Left cardiac atrium (tissue), 4 donors: Measurements from ENCODE around the gene C11orf98. TPM values are rescaled to one million over a fixed set of nuclear protein-coding genes. Genes with fewer than 3 reads are reported as not detected.
"Not testable (repeated sequence)": the region's sequence is repeated elsewhere in the genome, so short reads cannot be mapped to it uniquely, and the experiment has no call there.

ENCODE experiments used
- ATAC-seq, 2 donors: fragments of 200-7000 bp; cut with Tn5 transposase; one replicate each; pipeline ENCODE4 v1.9.1; 2020; ENCODE audit warnings: mild to moderate bottlenecking in 2 of 2, moderate library complexity in 2 of 2
- DNase-seq: peaks from one replicate; pipeline ENCODE4 v3.0.0-alpha.2; 2020
- intact Hi-C, 2 donors: fragments of 100-400 bp; cut with DNase I; formaldehyde crosslinking; loops; one replicate each; pipeline versions ENCODE4 v1.14.1 to v1.15.1; 2022 to 2023
- long read RNA-seq: library from polyadenylated mRNA; unstranded; transcript quantifications from one replicate; pipeline ENCODE4 v2.0.0, GENCODE V29; 2021
- total RNA-seq, 2 donors: library from RNA; stranded (reverse); fragmentation: NEBNext Ultra II Directional; extraction: Animal tissue kit (Norgen Biotek cat#: 25700); gene quantifications; one replicate each; pipeline ENCODE4 v1.2.1, GENCODE V29; 2021
- donor health status: DM: no; HTN: yes; CAD: no.
- donor health status: DM: no; HTN: yes; CAD: no; lungs with severe emphysema.
- donor health status: DM: yes; HTN: yes; CAD: no.
- donor health status: Dilated cardiomyopathy.

C11orf98 gene
- total RNA-seq: 10 to 100 TPM; 33.9 to 41.1 TPM
- long read RNA-seq, partial matches to known transcripts: 0 of 2 reads
- long read RNA-seq, other reads (novel, unspliced or antisense): 0 of 2 reads

GRCh38 chr11:62665075-62665598, at the start of gene C11orf98, which contains the start of gene CSKMT:
TSS of gene C11orf98 (minus strand) at chr11:62665210. CDS start at chr11:62665169, 41 bp downstream.
TSS of gene CSKMT (plus strand) at chr11:62665312. CDS start at chr11:62665880, 568 bp downstream.
- intact Hi-C loops: no loop called here
- DNase-seq: peak; percentile 95
- peak; percentile 97 to 98 for ATAC-seq

DNA sequence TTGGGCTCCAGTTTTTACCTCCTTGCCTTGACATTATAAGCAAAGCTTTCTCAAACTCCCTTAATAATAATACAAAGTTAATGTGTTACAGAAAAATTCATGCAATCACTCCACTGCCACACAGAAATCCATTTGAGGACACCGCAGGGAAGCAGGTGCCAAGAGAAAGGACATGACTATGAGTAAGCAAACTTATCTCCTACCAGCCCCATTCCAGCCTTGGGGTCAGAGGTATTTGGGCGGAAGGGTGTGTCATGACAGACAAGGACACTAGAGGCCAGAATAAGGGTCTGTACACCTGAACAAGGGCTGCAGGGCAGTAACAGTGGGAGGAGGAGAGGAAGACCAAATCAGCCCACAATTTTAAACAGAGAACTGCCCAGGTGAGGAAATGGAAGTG, 48.3 kb upstream of the C11orf98 start:
- no peak for DNase-seq
- intact Hi-C loops: no loop called here
- peak in 1 of 2 donors; percentile 4 for ATAC-seq

DNA sequence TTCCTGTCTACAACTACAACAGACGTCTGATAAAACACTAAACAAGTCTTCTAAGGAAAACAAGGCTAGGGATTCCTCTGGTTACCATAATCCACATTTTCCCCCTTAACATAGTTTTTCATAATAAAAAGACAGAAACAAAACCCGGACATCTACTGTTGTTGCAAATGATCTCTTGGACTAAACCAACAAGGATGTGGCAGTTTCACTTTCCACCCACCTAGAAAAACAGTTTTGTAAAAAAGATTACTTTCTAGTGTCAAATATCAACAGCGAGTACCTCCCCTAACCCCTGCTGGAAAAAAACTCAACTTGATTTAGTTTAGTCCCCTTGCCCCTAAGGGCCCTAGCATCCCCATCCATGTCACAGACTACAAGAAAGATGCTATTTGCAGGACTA, 47.9 kb upstream of the C11orf98 start:
- ATAC-seq (no peak), DNase-seq (no peak)
- intact Hi-C loops: no loop called here

GRCh38 chr11:62712276-62712812, 47.3 kb upstream of the C11orf98 start:
- DNase-seq: no peak
- no peak for ATAC-seq
- intact Hi-C loops: no loop called here

- DNase-seq (no peak), ATAC-seq (no peak)
- intact Hi-C loops: no loop called here
Observed at GRCh38 chr11:62710001-62710345, 45.0 kb upstream of the C11orf98 start.

- intact Hi-C loops: no loop called here
- peak; percentile 99 for DNase-seq
- peak; percentile 86 to 87 for ATAC-seq
Observed at GRCh38 chr11:62709247-62710000, 44.4 kb upstream of the C11orf98 start.

DNA sequence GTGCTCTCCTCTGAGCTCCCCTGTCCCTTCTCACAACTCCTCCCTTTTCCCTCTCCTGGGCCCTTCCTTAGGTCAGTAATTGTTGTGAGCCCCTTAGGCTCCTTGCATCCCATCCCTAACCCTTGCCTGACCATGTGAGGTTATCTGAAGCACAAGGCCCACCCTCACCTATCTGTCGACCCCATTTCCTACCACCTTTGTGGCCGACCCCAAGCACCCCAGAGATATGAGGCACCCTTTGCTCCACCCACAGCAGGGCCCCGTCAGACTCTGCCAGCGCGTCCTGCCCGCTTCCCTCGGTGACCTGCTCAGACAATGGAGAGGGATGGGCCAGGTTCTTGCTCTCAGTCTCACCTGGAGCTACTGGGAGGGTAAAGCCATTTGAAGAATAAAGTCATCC, 43.8 kb upstream of the C11orf98 start:
- intact Hi-C loops: no loop called here
- ATAC-seq (peak in 1 of 2 donors; percentile 1), DNase-seq (no peak)

GRCh38 chr11:62708392-62708791, 43.4 kb upstream of the C11orf98 start:
- DNase-seq (no peak), ATAC-seq (no peak)
- intact Hi-C loops: no loop called here

DNA sequence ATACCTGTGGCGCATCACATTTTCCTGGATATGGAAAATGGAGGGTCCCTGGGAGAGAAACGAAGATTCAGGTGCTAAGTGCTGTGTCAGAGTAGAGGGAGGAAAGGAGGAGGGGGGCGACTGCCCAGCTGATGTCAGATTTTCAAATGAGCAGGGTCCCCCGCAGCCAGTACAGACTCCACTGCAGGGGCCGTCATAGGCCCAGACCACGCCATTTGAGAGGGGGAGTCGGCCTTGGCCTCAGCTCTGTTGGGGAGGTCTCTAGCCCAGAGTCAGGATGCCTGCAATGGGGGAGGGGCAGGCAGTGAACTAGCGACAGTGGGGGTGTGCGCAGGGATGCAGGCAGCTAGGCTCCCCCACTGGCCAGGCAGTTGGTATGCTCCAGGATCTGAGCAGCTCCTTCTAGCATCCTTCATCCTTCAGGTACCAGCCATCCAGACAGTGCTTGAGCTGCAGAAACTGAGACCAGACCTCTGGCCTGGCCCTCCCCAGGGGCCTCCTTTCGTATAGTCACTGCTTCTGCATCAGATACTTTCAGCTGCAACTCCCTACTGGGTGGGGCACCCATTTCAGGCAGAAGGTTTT, 42.4 kb upstream of the C11orf98 start, which contains the start of the genes BSCL2 and GNG3:
TSS of gene BSCL2 (minus strand) at position 148 of the 585 bp plus-strand sequence. CDS start 229 bp downstream, outside the sequence.
TSS of gene GNG3 (plus strand) at position 400 of the 585 bp plus-strand sequence. CDS start 620 bp downstream, outside the sequence.
- no peak for DNase-seq
- ATAC-seq: no peak
- intact Hi-C loops: no loop called here

DNA sequence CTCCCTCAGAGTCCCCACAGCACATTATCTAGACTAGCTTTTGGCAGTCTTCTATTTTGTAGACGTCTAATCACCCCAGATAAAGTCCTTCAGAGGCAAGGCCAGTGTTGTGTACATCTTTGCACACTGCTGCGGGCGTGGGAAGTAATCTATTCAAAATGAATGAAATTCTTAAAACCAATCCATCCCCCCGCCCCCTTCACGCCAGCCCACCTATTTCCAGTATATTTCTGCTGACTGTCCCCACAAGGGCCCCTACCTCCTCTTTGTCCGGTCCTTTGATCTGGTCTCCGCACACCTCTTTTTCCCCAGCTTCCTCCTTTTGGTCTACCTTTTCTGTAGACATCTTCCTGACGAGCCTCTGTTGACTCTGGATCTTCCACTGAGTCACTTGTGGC, 41.8 kb upstream of the C11orf98 start:
- no peak for DNase-seq

DNA sequence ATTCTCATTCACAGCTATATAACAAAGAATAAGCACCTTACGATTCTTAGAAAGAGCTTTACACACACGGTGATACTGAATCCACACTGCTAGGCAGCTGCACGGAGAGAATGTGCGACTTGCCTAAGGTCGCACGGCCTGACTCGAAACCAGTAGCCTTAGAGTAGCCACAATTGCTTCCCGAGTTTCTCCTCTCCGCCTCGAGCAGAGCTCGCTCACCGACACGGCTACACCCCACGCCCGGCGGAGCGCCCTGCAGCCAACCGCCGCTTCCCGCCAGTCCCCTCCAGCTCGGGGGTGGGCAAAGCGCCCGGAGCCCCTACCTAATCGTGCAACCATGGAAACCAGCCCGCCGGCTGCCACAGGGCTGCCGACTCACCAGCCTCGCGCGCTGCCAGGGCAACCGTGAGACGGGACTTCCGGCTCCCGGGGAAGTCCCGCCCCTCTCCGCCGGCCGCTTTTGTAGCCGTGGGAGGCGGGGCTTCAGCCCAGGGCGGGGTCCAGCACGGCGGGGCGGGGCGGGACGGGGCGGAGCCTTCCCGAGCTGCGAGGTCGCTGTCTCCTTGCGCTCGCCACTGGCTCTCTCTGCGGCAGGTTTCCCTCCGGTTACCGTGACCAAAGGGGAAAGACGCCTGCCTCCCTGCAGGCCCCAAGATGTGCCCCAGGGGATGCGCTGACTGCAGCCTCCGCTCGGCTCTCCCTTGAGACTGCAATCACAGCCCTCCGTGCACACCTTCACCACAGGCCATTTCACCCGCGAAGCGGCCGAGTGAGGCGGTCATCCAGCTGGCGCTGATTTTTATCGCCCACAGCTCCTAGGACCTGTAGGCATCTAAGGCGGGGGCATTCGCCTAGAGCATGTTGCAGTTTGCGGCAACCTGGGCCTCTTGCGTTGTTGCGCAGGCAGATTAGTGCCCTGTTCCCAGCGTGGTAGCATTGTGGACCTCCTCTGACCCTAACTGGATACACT, 41.2 kb upstream of the C11orf98 start:
- intact Hi-C loops: no loop called here
- DNase-seq (peak; percentile 97), ATAC-seq (peak; percentile 89 to 91)

More for the DNA sequence above, 41.8 kb upstream of the C11orf98 start:
- no peak for ATAC-seq
- intact Hi-C loops: no loop called here

DNA sequence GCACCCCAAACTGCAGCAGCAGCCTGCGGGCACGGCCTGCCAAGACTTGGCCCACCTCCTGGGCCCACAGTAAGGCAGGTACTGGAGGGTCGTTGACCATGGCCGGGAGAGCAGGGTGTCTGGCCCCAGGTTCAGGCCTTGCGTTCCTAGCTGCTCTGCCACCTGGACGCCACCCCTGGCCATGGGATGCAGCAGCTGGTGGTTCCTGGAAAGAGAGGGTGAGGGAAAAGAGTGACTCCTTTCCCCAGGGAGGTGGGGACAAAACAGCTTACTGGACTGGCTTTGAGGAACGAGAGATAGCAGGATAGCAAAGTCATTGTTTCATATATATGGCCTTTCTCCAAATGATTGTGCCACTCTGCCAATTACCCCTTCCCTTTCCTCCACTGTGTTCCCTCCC, 40.4 kb upstream of the C11orf98 start:
- intact Hi-C loops: no loop called here
- ATAC-seq (no peak), DNase-seq (no peak)

GRCh38 chr11:62703921-62704320, 38.9 kb upstream of the C11orf98 start:
- DNase-seq, ATAC-seq, intact Hi-C loops: not testable (repeated sequence)

- intact Hi-C loops: no loop called here
- DNase-seq (no peak), ATAC-seq (no peak)
Observed at GRCh38 chr11:62702246-62702645, 37.2 kb upstream of the C11orf98 start.

DNA sequence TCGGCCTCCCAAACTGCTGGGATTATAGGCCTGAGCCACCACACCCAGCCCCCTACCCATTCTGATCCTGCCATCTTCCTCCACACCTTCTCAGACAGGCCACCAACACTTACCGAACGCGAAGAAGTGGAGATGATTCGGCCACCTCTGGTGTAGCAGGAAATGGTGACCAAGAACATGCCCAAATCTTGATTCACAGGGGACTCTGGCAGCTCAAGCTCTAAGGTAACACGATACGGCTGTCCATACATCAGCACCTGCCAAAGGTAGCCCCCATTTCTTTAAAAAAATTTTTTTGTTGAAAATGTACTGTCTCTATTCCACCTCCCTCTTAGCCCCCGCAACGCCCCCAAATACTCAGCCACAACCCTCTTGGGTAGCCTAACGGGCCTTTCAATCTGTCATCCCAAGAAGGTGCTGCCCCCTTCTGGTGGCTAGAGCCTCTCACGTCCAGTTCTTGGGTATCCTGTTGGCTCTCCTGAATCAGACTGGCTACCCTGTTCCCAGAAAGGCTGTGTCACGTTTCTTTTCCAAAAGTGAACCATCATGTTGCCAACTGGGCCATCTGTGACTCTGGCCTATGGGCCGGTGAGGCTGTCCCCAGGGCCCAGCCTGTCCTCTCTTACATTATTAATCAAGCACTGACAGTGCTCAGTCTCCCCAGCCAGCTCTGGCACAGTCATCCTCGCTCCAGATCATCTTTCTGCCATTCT, 29.6 kb upstream of the C11orf98 start:
- intact Hi-C loops: loop anchor here (10.0 kb wide), 2 partner anchors 300 to 310 kb away; no protein-coding TSS in a partner anchor
- peak; percentile 86 for DNase-seq
- peak; percentile 80 to 81 for ATAC-seq

DNA sequence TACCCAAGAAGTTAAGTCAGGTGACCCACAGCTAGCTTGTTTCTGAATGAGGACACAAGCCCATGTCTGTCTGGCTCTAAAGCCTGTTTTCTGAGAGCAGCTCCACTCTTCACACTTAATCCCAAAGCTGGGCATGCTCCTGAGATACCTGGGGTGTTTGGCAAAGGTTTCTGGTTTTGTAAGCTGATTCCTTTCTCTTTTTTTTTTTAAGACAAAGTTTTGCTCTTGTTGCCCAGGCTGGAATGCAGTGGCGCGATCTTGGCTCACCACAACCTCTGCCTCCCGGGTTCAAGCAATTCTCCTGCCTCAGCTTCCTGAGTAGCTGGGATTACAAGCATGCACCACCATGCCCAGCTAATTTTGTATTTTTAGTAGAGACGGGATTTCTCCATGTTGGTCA, 28.6 kb upstream of the C11orf98 start:
- intact Hi-C loops: loop anchor here (10.0 kb wide), 2 partner anchors 299 to 309 kb away; no protein-coding TSS in a partner anchor
- DNase-seq, ATAC-seq: not testable (repeated sequence)

DNA sequence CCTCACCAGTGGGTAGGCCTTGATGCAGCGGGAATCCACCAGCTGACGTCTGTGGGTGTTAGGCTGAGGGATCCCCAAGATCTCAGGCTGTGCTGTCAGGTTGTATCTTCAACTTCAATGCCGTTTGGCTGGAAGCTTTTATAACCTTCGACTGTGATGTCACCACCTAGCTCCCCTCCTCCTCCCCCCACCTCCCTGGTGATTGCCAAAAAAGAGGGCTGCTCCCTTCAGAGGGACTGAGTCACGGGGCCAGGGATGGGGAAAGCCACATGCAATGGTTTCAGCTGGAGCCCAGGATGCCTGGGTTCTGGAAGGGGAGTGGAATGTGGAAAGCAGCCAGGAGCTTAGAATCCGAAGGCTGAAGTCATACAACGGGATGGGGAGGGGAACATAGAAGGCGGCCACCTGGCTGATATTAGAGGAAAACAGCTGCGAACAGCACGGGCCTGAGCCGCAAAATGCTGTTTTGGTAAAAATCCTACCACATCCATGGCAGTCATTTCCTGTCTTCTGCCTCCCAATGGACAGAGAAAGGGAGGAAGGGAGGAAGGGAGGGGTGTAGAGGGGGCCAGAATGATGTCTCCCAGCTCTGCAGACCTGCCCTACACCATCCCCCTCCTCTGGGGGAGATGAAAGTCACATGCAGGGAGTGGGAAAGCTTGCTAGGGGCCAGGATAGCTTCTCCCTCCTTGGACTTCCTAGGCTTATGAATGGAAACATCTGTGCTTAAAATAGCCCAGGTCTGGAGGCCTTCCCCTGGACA, 24.6 kb upstream of the C11orf98 start, which contains the start of gene LRRN4CL:
TSS of gene LRRN4CL (minus strand) at position 110 of the 763 bp plus-strand sequence. CDS start 1,022 bp downstream, outside the sequence.
- ATAC-seq (peak; percentile 80 to 88), DNase-seq (peak; percentile 82)
- intact Hi-C loops: loop anchor here (10.0 kb wide), 2 partner anchors 295 to 305 kb away; no protein-coding TSS in a partner anchor
